Islet precursor cell (in vitro differentiated cells): ENCODE data around the gene MAGEA11.
"Not testable (repeated sequence)": the region's sequence is repeated elsewhere in the genome, so short reads cannot be mapped to it uniquely, and the experiment has no call there.

Experiments
- DNase-seq: peaks from one replicate; pipeline ENCODE4 v3.0.0-alpha.2; 2018

Gene MAGEA11, protein sequence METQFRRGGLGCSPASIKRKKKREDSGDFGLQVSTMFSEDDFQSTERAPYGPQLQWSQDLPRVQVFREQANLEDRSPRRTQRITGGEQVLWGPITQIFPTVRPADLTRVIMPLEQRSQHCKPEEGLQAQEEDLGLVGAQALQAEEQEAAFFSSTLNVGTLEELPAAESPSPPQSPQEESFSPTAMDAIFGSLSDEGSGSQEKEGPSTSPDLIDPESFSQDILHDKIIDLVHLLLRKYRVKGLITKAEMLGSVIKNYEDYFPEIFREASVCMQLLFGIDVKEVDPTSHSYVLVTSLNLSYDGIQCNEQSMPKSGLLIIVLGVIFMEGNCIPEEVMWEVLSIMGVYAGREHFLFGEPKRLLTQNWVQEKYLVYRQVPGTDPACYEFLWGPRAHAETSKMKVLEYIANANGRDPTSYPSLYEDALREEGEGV

DNA sequence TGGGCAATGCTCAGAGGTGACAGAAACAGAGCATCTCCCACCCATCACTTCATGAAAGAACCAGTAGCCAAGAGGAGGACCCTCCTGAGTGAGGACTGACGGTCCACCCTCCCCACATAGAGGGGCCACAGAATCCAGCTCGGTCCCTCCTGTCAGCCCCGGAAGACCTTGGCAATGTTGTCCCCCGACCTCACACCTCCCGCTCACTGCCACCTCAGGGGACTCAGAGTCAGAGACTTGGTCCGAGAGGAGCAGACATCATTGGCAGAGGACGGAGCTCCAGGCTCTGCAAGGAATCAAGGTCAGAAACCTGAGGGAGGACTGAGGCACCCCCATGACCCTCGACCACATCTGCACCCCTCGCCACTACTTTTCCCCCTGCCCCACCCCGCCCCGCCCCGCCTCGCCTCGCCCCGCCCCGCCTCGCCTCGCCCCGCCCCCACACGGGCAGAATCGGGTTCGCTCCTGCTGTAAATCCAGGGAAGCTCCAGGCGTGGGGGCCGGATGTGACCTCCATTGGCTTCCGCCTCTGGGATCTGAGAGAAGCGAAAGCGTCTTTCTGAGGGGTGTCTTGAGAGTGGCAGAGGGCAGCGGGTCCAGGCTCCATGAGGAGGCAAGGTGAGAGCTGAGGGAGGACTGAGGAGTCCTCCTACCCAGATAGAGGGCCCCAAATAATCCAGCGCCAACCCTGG is at the start of gene MAGEA11:
TSS of gene MAGEA11 (plus strand) at position 516 of the 692 bp plus-strand sequence. CDS start 1,100 bp downstream, outside the sequence.
- DNase-seq, result no peak

DNA sequence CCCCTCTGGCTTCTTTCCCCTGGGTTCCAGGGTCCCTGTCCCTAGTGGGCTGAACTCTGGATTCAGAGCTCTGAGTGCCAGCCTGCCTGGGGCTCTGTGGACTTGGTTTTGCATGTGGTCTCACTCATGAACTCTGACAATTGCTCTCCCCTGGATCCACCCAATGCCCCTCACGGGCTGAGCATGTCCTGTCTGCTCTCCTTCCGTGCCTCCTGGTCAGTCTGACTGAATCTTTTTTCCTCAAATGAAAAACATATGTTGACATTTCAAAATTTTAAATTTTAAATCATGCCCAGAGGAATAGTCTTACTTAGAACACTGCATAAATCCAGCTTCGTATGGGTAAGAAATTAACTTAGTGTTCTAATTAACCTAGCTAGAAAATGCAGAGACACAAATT is 36.8 kb upstream of the MAGEA11 start:
- DNase-seq, result not testable (repeated sequence)

DNA sequence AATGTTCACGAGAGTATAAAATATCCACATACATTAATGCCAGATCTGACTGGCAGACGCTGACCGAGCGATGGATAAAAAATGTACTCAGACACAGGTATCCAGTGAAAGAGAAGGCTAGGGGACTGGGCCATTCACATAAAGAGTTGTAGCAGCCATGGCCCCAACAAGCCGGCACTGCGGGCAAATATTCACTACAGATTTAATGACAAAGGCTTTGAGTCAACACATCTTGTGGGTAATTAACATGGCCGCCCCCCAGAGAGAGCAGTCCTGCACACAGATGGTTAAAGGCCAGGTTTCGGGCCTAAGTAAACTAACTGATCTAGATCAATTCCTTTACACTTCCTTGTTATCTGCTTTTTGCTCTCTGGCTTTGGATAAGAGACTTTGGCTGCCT is 36.3 kb upstream of the MAGEA11 start:
- not testable (repeated sequence) for DNase-seq

DNA sequence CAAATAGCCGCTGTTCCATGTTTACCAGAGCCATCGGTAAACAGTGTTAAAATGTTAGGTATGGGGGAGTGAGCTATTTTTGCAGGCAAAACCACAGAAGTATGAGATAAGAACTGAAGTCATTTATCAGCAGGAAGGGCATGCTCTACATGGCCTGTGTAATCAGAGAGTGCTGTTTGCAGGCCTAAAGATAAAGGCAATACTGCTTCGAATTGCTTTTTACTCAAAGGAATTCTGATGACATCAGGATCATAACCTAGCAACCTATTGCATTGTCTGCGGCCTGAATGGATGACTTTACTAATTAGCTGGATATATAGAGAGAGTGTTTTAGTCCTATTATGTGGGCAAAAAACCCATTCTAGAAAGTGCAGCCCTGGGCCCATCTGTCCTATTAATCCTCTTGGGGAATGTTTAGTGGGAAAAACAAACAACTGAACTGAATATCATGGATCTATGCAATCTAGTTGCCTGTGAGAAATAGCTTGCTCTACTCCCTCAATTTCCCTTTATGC is 32.6 kb upstream of the MAGEA11 start:
- not testable (repeated sequence) for DNase-seq

DNA sequence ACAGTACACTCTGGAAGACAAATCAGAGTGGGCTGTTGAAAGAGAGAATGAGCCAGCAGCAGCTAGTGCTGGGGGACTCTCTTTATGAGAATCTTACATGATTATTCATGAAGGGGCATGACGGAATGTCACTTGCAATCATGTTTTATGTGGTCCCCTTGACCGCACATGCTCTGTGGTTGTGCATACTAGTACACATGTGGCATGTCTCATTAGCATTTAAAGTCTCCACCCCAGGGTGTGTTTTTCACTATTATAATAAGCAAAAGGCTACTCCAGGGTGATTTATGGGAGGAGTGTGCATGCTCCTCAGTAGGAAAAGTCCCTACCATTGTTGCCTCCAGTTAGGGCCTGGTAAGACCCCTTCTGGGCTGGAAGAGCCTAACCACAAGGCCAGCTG is 30.7 kb upstream of the MAGEA11 start:
- DNase-seq, result no peak

DNA sequence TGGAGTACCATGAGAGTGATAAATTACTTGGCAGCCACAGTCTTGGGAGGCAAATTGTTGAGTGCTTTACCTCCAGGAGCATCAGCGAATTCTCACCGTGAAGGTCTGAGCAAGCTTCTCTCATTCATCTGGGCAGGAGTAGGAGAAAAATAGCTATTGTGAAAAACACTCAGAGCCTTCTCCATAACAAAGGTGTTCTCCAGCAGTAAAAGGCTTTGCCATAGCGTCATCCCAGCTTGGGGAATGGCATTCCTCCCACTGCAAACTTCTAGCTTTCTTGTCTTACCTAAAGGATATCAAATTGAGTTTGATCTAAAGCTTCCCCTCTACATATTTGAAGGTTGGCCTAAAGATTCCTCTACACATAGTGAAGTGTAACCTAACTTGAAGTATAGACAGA is 29.8 kb upstream of the MAGEA11 start:
- peak; percentile 38 for DNase-seq

DNA sequence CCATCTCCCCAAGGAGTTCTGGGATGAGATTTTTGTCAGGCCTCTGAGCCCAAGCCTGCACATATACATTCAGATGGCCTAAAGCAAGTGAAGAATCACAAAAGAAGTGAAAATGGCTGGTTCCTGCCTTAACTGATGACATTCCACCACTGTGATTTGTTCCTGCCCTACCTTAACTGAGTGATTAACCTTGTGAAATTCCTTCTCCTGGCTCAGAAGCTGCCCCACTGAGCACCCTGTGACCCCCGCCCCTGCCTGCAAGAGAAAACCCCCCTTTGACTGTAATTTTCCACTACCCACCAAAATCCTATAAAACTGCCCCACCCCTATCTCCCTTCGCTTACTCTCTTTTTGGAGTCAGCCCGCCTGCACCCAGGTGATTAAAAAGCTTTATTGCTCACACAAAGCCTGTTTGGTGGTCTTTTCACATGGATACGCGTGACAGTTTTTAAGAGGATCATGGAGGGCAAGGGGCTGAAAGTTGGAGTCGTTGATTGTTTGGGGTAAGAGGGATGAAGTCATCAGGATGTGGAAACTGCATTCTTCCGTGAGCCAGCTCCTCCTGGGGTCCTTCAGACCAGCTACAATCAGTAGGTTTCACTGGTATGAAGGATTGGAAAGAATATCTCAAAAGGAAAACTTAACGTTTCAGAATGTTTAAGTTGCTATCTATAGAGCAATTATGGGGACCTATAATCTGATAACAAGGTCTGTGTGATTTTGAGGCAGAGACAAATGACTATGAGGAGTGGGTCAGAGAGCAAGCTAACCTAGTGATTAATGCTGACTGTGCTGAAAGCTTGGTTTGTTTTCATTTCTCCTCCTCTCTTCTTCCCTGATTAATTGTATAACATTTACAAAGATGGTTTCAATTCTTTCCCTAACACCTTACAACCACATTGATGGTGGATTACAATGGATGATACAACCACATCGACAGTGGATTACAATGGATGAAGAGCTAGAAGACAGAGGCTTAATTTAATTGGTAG is 28.6 kb upstream of the MAGEA11 start:
- peak; percentile 44 for DNase-seq

DNA sequence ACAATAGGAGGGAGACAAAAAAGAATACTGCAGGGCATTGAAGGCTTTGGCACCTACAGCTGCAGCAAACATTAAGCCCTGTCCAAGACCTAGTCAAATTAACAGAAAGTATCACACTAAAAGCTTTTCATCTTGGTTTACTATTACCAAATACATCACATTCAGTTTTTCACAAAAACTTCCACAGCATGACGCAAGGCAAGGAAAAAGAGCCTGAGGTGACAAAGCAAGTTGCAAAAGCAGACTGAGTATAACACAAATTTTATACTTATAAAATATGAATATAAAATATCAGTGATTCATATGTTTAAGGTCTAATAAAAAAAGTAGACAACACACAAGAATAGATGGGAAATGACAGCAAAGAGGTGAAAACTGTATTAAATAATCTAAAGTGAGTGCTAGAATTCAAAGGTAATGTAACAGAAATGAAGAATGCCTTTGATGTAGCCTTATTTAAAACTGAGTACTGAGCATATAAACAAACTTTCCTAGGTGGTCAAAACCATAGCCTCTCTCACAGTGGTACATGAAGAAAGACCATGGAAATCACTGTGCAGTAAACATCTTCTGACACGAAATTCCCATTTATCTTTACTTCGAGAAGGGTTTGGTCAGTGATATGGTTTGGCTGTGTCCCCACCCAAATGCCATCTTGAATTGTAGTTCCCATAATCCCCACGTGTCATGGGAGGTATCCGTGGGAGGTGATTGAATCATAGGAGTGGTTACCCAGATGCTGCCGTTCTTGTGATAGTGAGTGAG is 27.7 kb upstream of the MAGEA11 start:
- no peak for DNase-seq

DNA sequence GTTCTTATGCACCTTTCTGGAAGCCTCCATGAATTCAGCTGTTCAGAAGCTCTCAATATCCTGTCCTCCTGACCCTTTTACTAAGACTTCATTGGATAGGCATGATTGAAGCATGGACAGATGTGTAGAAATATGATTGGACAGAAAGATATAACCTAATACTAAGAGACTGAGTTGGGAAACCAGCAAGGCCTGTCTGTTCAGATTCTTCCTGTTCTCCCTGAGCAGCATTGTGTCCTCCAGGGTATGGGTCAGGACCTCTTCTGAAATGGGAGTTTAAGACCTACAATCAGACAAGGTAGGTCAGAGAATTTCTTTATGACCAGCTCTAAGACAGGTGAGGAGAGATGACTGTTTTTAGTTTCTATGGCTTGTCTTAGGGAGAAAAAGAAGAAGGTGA is 23.9 kb upstream of the MAGEA11 start:
- DNase-seq, result no peak

DNA sequence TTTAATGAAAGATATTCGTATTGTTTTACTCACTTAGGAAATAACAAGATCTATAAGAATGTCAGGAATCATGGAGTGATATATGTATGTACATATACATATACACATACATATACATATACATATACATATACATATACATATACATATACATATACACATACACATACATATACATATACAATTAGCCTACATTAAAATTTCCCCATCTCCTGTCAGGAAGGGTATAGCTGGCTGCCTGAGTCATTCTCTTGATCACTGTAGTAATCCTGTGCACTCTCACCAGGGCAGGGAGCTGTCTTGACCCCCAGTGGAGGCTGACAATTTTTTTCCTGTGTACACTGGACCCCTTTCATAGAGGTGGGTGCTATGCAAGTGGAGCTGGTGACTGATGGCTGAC is 23.3 kb upstream of the MAGEA11 start:
- no peak for DNase-seq

DNA sequence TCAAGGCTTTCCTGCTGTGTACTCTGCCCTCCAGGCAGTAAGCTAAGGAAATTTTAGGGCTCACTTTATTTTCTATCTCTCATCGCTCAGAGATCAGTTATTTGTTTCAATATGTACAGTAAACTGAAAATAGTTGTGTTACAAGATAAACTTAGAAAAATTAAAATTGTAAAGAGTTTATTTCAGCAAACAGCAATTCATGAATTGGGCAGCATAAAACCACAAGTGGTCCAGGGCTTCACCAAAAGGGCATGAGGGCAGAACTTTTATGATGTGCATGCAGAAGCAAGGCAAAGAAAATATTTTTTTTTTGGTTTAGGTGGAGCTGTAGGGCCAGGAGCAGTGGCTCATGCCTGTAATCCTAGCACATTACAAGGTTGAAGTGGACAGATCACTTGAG is 20.1 kb upstream of the MAGEA11 start:
- peak; percentile 5 for DNase-seq

DNA sequence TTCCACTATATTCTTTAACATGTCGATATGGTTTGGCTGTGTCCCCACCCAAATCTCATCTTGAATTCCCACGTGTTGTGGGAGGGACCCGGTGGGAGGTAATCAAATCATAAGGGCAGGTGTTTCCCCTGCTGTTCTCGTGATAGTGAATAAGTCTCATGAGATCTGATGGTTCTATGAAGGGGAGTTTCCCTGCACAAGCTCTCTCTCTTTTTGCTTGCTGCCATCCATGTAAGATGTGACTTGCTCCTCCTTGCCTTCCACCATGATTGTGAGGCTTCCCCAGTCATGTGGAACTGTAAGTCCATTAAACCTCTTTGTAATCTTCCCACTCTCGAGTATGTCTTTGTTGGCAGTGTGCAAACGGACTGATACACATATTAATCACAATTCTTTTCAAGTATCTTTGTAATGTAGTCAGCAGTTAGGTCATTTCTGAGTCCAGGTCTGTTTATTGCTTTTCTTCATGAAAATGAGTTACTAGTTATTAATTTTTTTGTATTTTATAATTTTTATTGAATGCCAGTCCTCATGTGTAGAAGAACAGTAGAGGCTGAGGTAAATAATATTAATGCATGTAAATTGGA is 19.1 kb upstream of the MAGEA11 start:
- DNase-seq, result peak; percentile 5

DNA sequence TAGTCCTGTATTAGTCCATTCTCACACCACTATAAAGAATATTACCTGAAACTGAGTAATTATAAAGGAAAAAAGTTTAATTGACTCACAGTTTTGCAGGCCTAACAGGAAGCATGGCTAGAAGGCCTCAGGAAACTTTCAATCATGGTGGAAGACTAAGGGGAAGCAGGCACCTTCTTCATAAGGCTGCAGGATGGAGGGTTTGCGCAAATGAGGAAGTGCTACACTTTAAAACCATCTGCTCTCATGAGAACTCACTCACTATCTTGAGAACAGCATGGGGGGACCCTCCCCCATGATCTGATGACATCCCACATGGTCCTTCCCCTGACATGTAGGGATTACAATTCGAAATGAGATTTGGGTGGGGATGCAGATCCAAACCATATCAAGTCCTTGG is 12.1 kb upstream of the MAGEA11 start:
- DNase-seq, result no peak

DNA sequence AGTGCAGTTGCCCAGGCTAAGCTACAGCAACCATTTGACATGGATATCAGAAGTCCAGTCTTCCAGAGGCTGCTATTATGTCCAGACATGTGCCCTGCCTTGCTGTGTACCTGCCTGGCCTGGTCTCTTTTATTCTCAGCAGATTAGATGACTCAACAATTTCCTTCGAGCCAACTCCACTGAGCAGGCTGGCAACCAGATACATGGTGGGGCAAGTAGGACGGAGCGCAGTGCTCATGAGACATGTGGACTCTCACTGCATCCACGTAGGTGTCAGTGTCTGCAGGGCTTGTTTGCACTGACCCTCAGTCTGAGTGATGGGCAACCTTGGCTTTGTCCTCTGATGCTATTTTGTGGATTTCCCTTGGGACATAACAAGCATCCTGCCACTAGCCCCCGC is 7.2 kb upstream of the MAGEA11 start:
- DNase-seq, result peak; percentile 27

DNA sequence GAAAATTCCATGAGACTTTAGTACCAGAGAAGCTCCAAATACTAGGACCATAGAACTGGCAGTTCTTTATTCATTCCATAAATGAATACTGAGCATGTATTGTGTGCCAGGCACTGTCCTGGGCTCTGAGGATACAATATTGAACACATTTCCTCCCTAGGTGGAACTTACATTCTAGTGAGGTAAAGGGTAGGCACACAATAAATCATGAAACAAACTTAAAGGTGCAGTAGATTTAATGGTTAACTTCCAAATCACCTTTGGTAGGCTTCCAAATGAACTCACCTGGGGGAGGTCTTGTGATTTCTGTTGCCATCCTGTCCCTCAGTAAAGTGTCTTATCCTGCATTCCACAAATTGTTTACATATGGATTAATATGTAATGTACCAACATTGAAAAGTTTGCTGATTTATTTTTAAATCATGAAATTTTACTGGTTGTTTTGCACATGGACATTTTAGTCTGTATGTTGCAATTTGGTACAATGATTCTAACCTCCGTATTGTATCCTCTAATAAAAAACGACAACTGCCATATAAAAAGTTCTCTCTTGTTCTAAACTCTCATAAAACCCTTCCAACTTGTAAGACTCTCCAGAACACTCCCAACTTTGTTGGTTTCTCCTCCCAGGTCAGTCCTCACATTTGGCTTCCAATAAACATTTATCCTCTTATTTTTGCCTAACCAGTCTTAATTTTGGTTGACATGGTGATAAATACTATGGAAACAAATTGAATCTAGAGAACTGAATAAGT is 4.5 kb upstream of the MAGEA11 start:
- no peak for DNase-seq

DNA sequence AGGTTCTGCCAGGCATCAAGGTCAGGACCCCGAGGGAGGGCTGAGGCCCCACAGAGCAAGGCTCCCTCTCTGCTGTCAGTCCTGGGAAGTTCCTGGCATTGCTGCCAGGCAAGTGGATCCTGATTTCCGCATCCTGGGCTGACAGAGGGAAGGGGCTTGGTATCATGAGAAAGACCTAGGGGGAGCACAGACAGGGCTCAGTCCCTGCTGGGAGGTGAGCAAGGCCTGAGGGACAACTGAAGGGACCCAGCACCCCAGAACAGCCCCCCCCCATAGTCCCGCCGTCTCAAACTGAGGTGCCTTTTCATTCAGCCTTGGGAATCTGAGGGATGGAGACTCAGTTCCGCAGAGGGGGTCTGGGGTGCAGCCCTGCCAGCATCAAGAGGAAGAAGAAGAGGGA is 971 bp downstream of the MAGEA11 start:
- no peak for DNase-seq

DNA sequence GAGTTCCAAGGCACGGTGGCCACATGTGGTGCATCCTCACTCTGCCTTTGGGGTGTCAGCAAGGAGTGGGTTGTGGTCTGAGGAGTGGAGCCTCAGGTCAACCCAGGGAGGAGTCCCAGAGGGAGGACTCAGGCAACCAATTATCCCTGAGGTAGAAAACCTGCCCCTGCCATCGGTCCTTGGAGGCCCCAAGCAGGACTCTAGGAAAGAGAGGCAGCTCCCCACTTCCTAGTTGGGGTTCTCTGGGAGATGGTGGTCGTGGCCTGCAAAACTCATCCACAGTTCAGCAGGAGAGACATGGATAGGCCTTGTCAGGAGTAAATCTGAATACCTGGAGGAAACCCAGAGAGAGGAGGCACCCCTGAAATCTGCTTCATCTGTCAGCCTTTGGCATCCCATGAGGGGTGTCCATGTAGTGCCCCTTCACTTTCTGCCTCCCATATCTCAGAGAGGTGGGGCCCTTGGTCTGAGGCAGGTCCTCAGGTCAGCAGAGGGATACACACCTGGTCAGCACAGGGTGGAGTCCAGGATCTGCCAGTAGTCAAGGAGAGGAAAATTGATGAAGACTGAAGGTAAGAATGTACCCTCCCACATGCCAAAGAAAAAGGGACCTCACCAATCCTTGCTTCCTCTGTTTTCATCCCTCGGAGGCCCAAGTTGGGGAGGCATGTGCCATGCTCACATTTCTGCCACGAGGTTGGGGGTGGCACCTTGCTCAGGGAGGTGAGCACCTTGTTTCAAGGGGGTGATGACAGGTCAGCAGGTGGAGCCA is 1.6 kb downstream of the MAGEA11 start:
- no peak for DNase-seq

DNA sequence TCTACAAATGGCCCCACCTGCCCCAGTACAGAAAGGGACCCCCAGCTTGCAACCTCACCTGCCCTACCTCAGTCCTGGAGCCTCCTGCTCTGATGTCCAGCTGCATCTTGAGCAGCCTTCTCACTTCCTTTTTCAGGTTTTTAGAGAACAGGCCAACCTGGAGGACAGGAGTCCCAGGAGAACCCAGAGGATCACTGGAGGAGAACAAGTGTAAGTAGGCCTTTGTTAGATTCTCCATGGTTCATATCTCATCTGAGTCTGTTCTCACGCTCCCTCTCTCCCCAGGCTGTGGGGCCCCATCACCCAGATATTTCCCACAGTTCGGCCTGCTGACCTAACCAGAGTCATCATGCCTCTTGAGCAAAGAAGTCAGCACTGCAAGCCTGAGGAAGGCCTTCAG is 3.6 kb downstream of the MAGEA11 start:
- no peak for DNase-seq

DNA sequence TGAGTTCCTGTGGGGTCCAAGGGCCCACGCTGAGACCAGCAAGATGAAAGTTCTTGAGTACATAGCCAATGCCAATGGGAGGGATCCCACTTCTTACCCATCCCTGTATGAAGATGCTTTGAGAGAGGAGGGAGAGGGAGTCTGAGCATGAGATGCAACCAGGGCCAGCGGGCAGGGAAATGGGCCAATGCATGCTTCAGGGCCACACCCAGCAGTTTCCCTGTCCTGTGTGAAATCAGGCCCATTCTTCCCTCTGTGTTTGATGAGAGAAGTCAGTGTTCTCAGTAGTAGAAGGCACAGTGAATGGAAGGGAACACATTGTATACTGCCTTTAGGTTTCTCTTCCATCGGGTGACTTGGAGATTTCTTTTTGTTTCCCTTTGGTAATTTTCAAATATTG is 4.8 kb downstream of the MAGEA11 start:
- DNase-seq, result no peak

DNA sequence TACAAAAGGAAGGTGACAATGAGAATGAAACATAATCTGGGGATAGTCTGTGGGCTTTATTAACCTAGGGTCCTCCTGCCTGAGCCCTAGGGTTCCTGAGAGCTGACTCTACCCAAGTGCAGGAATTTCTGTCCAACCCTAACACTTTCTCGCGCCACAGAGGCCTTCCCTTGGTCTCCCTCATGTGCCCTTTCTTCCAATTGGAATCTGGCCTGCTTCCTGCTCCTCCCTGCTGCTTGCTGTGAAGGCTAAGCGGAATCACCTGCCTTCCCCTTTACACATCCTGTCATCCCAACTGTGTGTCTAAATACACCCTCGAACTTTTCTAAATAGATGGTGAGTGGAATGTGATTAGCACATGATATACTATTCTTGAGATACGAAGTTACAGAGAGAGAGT is 5.9 kb downstream of the MAGEA11 start:
- no peak for DNase-seq
